Breast epithelium (tissue), 3 donors: ENCODE measurements around the gene DTX3L.

ENCODE experiments used
- CTCF ChIP-seq, 3 donors: fragments of 450-650 bp; IDR thresholded peaks; one replicate each; pipeline ENCODE4 v1.5.1; 2016 to 2017; ENCODE audit warnings: antibody characterized with exemption in 3 of 3, mild to moderate bottlenecking in 3 of 3, moderate library complexity in 3 of 3
- POLR2A ChIP-seq: fragments of 450-650 bp; IDR thresholded peaks from one replicate; pipeline ENCODE4 v1.6.1; 2016; ENCODE audit warnings: antibody characterized with exemption, mild to moderate bottlenecking, moderate library complexity
- POLR2AphosphoS5 ChIP-seq, 3 donors: sonication (generic); formaldehyde crosslinking; IDR thresholded peaks; one replicate each; pipeline ENCODE4 v1.6.1; 2017; ENCODE audit warnings: antibody characterized with exemption in 3 of 3

GRCh38 chr3:122558605-122559004 lies 5.5 kb upstream of the DTX3L start:
- TF ChIP-seq CTCF (IDR thresholded peaks at IDR 0.05) (no peak), POLR2A (no peak), POLR2AphosphoS5 (IDR thresholded peaks at IDR 0.05) (no peak)
